ENCODE data around the gene SRP68. TPM values are rescaled to one million over a fixed set of nuclear protein-coding genes. Genes with fewer than 3 reads are reported as not detected.

The SRP68 gene
- total RNA-seq, 1 donor from 2014 or later, result 74.3 TPM

DNA sequence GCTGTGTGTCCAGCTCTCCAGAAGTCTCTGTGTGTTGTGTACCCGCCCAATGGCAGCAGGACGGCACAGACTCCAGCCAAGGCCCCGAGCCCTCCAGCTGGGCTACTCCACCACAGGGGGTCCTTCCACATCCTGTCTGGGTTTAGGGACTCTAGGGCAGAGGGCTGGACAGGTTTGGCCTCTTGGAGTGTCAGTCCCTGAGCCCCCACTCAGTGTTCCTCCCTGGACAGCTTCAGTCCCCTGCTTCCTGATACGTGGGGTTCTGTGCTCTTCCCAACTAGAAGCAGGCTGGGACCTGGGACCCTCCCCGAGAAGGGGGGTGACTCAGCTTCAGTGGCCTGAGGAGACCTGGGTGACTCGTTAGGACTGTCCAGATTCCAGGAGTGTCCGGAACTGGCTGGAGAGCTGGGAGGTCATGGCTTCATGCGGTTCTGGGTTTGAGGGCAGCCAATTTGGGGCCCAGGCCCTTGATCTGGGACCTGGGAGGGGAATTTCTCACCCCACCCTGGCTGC lies 67.5 kb downstream of the SRP68 start:
- Histone ChIP-seq H3K27me3 (ENCODE audit: insufficient read depth, low read length) (no peaks in the 10 kb centered on the region), H2AFZ (ENCODE audit: low read depth, low read length) (no peak overlapping the region), H3K4me3 (ENCODE audit: insufficient read depth, low read depth, low read length) (no peak overlapping the region), H3K9ac (ENCODE audit: low read length) (no peak overlapping the region), H4K20me1 (ENCODE audit: insufficient read depth, low read length) (no peaks in the 10 kb centered on the region), H3K4me2 (ENCODE audit: low read length) (no peak overlapping the region), H3K4me1 (ENCODE audit: insufficient read depth, low read length) (no peaks in the 10 kb centered on the region), H3K79me2 (ENCODE audit: insufficient read depth, low read length) (no peaks in the 10 kb centered on the region), H3K36me3 (ENCODE audit: insufficient read depth, low read length) (no peaks in the 10 kb centered on the region), H3K27ac (ENCODE audit: low read depth, low read length) (no peak overlapping the region), H3K9me3 (ENCODE audit: insufficient read depth, low read depth, low read length) (no peaks in the 10 kb centered on the region)
- Mint-ChIP-seq H3K4me3 (ENCODE audit: unreplicated experiment) (no peak overlapping the region), H3K9me3 (ENCODE audit: unreplicated experiment) (peaks cover 4% of the 10 kb centered on the region), H3K36me3 (ENCODE audit: low read depth, unreplicated experiment) (peaks cover 13% of the 10 kb centered on the region), H3K27me3 (ENCODE audit: low read depth, unreplicated experiment) (peaks cover 6% of the 10 kb centered on the region), H3K4me1 (ENCODE audit: low read depth, unreplicated experiment) (peaks cover 8% of the 10 kb centered on the region), H3K27ac (ENCODE audit: unreplicated experiment) (no peak overlapping the region)
- DNase-seq (ENCODE audit: low read depth) (no peak), FAIRE-seq (no peak)
- TF ChIP-seq EZH2 (IDR thresholded peaks at IDR 0.05; ENCODE audit: insufficient read depth, low read length), result no peak

GRCh38 chr17:76003915-76004314 lies 68.4 kb downstream of the SRP68 start:
- peaks cover 8% of the 10 kb centered on the region for H3K36me3 Mint-ChIP-seq (ENCODE audit: low read depth, unreplicated experiment)
- no peak overlapping the region for H3K27ac Mint-ChIP-seq (ENCODE audit: unreplicated experiment)
- Histone ChIP-seq H3K4me2 (ENCODE audit: low read length) (no peak overlapping the region), H4K20me1 (ENCODE audit: insufficient read depth, low read length) (no peaks in the 10 kb centered on the region), H3K36me3 (ENCODE audit: insufficient read depth, low read length) (no peaks in the 10 kb centered on the region), H2AFZ (ENCODE audit: low read depth, low read length) (no peak overlapping the region), H3K27me3 (ENCODE audit: insufficient read depth, low read length) (no peaks in the 10 kb centered on the region), H3K9ac (ENCODE audit: low read length) (no peak overlapping the region), H3K4me1 (ENCODE audit: insufficient read depth, low read length) (no peaks in the 10 kb centered on the region), H3K27ac (ENCODE audit: low read depth, low read length) (no peak overlapping the region), H3K9me3 (ENCODE audit: insufficient read depth, low read depth, low read length) (no peaks in the 10 kb centered on the region), H3K4me3 (ENCODE audit: insufficient read depth, low read depth, low read length) (no peak overlapping the region), H3K79me2 (ENCODE audit: insufficient read depth, low read length) (no peaks in the 10 kb centered on the region)
- no peaks in the 10 kb centered on the region for H3K27me3 Mint-ChIP-seq (ENCODE audit: low read depth, unreplicated experiment)
- no peak overlapping the region for H3K4me3 Mint-ChIP-seq (ENCODE audit: unreplicated experiment)
- H3K9me3 Mint-ChIP-seq (ENCODE audit: unreplicated experiment), result peaks cover 3% of the 10 kb centered on the region
- peaks cover 8% of the 10 kb centered on the region for H3K4me1 Mint-ChIP-seq (ENCODE audit: low read depth, unreplicated experiment)
- no peak for FAIRE-seq
- no peak for DNase-seq (ENCODE audit: low read depth)
- no peak for TF ChIP-seq EZH2 (IDR thresholded peaks at IDR 0.05; ENCODE audit: insufficient read depth, low read length)
- TF ChIP-seq, protein P1, sequence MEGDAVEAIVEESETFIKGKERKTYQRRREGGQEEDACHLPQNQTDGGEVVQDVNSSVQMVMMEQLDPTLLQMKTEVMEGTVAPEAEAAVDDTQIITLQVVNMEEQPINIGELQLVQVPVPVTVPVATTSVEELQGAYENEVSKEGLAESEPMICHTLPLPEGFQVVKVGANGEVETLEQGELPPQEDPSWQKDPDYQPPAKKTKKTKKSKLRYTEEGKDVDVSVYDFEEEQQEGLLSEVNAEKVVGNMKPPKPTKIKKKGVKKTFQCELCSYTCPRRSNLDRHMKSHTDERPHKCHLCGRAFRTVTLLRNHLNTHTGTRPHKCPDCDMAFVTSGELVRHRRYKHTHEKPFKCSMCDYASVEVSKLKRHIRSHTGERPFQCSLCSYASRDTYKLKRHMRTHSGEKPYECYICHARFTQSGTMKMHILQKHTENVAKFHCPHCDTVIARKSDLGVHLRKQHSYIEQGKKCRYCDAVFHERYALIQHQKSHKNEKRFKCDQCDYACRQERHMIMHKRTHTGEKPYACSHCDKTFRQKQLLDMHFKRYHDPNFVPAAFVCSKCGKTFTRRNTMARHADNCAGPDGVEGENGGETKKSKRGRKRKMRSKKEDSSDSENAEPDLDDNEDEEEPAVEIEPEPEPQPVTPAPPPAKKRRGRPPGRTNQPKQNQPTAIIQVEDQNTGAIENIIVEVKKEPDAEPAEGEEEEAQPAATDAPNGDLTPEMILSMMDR (IDR thresholded peaks at IDR 0.05; ENCODE audit: insufficient read depth, low read depth, low read length), result no peak

DNA sequence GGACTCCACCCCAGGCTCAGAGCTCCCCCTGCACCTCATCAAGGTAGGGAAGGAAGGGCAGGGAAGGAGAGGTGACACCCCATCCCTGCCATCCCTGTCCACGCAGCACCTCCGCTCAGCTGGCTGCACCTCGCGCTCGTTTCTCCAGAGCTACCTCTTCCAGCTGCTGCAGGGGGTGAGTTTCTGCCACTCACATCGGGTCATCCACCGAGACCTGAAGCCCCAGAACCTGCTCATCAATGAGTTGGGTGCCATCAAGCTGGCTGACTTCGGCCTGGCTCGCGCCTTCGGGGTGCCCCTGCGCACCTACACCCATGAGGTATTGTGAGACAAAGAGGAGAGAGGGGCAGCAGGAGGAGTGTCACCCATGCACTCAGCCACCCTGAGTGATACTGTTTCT lies 70.2 kb downstream of the SRP68 start:
- H3K4me1 Mint-ChIP-seq (ENCODE audit: low read depth, unreplicated experiment), result peaks cover 14% of the 10 kb centered on the region
- Histone ChIP-seq H2AFZ (ENCODE audit: low read depth, low read length) (no peak overlapping the region), H3K4me2 (ENCODE audit: low read length) (no peak overlapping the region), H4K20me1 (ENCODE audit: insufficient read depth, low read length) (no peaks in the 10 kb centered on the region), H3K9ac (ENCODE audit: low read length) (no peak overlapping the region), H3K4me1 (ENCODE audit: insufficient read depth, low read length) (peaks cover 4% of the 10 kb centered on the region), H3K9me3 (ENCODE audit: insufficient read depth, low read depth, low read length) (no peaks in the 10 kb centered on the region), H3K27ac (ENCODE audit: low read depth, low read length) (no peak overlapping the region), H3K79me2 (ENCODE audit: insufficient read depth, low read length) (no peaks in the 10 kb centered on the region), H3K27me3 (ENCODE audit: insufficient read depth, low read length) (no peaks in the 10 kb centered on the region), H3K4me3 (ENCODE audit: insufficient read depth, low read depth, low read length) (no peak overlapping the region), H3K36me3 (ENCODE audit: insufficient read depth, low read length) (no peaks in the 10 kb centered on the region)
- TF ChIP-seq EZH2 (IDR thresholded peaks at IDR 0.05; ENCODE audit: insufficient read depth, low read length), result no peak
- TF ChIP-seq, protein P1 (IDR thresholded peaks at IDR 0.05; ENCODE audit: insufficient read depth, low read depth, low read length), result no peak
- DNase-seq (ENCODE audit: low read depth), result no peak
- no peak overlapping the region for H3K4me3 Mint-ChIP-seq (ENCODE audit: unreplicated experiment)
- no peaks in the 10 kb centered on the region for H3K27me3 Mint-ChIP-seq (ENCODE audit: low read depth, unreplicated experiment)
- H3K36me3 Mint-ChIP-seq (ENCODE audit: low read depth, unreplicated experiment), result peaks cover 8% of the 10 kb centered on the region
- no peak overlapping the region for H3K27ac Mint-ChIP-seq (ENCODE audit: unreplicated experiment)
- no peak for FAIRE-seq
- H3K9me3 Mint-ChIP-seq (ENCODE audit: unreplicated experiment), result peaks cover 3% of the 10 kb centered on the region

Data from astrocyte (in vitro differentiated cells and primary cell).